GM12878 (cell line): Measurements from ENCODE around the gene C1orf198. TPM values are rescaled to one million over a fixed set of nuclear protein-coding genes. Genes with fewer than 3 reads are reported as not detected.

Source experiments
- ATAC-seq: fragments of 200-7000 bp; cut with Tn5 transposase; 3 replicates; pipeline ENCODE4 v1.9.1; 2020; ENCODE audit warnings: mild to moderate bottlenecking, moderate library complexity
- BruUV-seq: library from RNA; stranded (reverse); fragments of 400-500 nt; replicated peaks from 2 replicates; lab custom pipeline; 2021; lab: Mats Ljungman, UMichigan
- CTCF ChIA-PET: fragments of 300-600 bp; sonication (Branson Sonifier 250); formaldehyde crosslinking; extraction: SDS; loops from one replicate; lab custom pipeline; 2021; ENCODE audit warnings: inconsistent platforms; lab: Yijun Ruan, JAX
- POLR2A ChIA-PET: fragments of 350-600 bp; formaldehyde crosslinking; extraction: SDS; loops from one replicate; lab custom pipeline; 2021; ENCODE audit warnings: inconsistent platforms; lab: Charles Lee
- RAD21 ChIA-PET: fragments of 300-600 bp; sonication (Branson Sonifier 250); formaldehyde crosslinking; loops from one replicate; lab custom pipeline; 2023; ENCODE audit warnings: antibody characterized with exemption; ENCODE audit not compliant: unreplicated experiment; lab: Charles Lee
- SMC1A ChIA-PET: fragments of 300-600 bp; sonication (Branson Sonifier 250); formaldehyde crosslinking; loops from one replicate; lab custom pipeline; 2023; ENCODE audit not compliant: unreplicated experiment, uncharacterized antibody; lab: Charles Lee
- DNase-seq: peaks from one replicate; pipeline ENCODE4 v3.0.0-alpha.2; 2011; ENCODE audit warnings: low read depth, low spot score
- FAIRE-seq: peaks from 3 replicates; lab custom pipeline; 2011; peaks lifted over from hg19 to GRCh38; lab: Jason Lieb, UNC
- H2AFZ ChIP-seq: 2 replicates; pipeline ENCODE4 v1.6.0; 2011; ENCODE audit warnings: low read depth, low read length, control low read depth; ENCODE audit not compliant: control insufficient read depth
- H3K27ac ChIP-seq: 2 replicates; pipeline ENCODE4 v1.5.1; 2011; ENCODE audit warnings: control low read depth; ENCODE audit not compliant: control insufficient read depth, insufficient read depth
- H3K27me3 ChIP-seq, 2 experiments: replicated peaks in 1 of 2; 2 replicates each; pipeline versions ENCODE4 v1.6.0 to v1.6.1; 2011; ENCODE audit warnings: low read length in 1 of 2; ENCODE audit not compliant: control insufficient read depth in 2 of 2, insufficient read depth in 2 of 2
- H3K36me3 ChIP-seq, 2 experiments: 2 replicates each; pipeline ENCODE4 v1.5.1; 2011; ENCODE audit warnings: low read length in 1 of 2; ENCODE audit not compliant: control insufficient read depth in 2 of 2, insufficient read depth in 2 of 2
- H3K4me1 ChIP-seq: 2 replicates; pipeline ENCODE4 v1.6.1; 2011; ENCODE audit warnings: mild to moderate bottlenecking, low read length, moderate library complexity, mixed read lengths; ENCODE audit not compliant: control insufficient read depth, insufficient read depth
- H3K4me2 ChIP-seq: 2 replicates; pipeline ENCODE4 v1.6.0; 2011; ENCODE audit warnings: control low read depth; ENCODE audit not compliant: control insufficient read depth, insufficient read depth
- H3K4me3 ChIP-seq: fragments of 200-600 bp; sonication (generic); 2 replicates; pipeline ENCODE4 v1.5.1; 2016
- H3K79me2 ChIP-seq: 2 replicates; pipeline ENCODE4 v1.6.0; 2011; ENCODE audit warnings: low read length; ENCODE audit not compliant: control insufficient read depth, insufficient read depth
- H3K9ac ChIP-seq: 2 replicates; pipeline ENCODE4 v1.8.0; 2011; ENCODE audit warnings: low read length, control low read depth, mixed read lengths; ENCODE audit not compliant: control insufficient read depth, insufficient read depth
- H3K9me3 ChIP-seq: replicated peaks from 3 replicates; pipeline ENCODE4 v1.5.1; 2011; ENCODE audit warnings: mild to moderate bottlenecking, low read length; ENCODE audit not compliant: control insufficient read depth, insufficient read depth
- H4K20me1 ChIP-seq: 2 replicates; pipeline ENCODE4 v1.6.0; 2011; ENCODE audit not compliant: control insufficient read depth, insufficient read depth
- BMI1 ChIP-seq: fragments of 450-650 bp; IDR thresholded peaks from 2 replicates; pipeline ENCODE4 v1.6.1; 2016; ENCODE audit warnings: mild to moderate bottlenecking, moderate library complexity, borderline replicate concordance
- CBFB ChIP-seq: IDR thresholded peaks from 2 replicates; pipeline ENCODE4 v1.6.1; 2016; ENCODE audit warnings: antibody characterized with exemption, low read depth
- ELK1 ChIP-seq: IDR thresholded peaks from 2 replicates; pipeline ENCODE4 v1.6.1; 2012; ENCODE audit warnings: low read depth, low read length, improper control_type of control experiment
- EP300 ChIP-seq, 2 experiments: fragments of 150-350 bp in 1 of 2; IDR thresholded peaks; 2 replicates each; pipeline ENCODE4 v1.6.1; 2011 to 2012; ENCODE audit warnings: low read depth in 2 of 2, low read length in 2 of 2, borderline replicate concordance in 1 of 2, improper control_type of control experiment in 1 of 2, inconsistent platforms in 1 of 2; ENCODE audit not compliant: control insufficient read depth in 1 of 2
- GABPA ChIP-seq: IDR thresholded peaks from 2 replicates; pipeline ENCODE4 v1.6.1; 2014; ENCODE audit warnings: antibody characterized with exemption, low read depth, mild to moderate bottlenecking, inconsistent platforms
- HDGF ChIP-seq: fragments of 450-650 bp; IDR thresholded peaks from 2 replicates; pipeline ENCODE4 v1.6.1; 2016; ENCODE audit warnings: antibody characterized with exemption
- IKZF1 ChIP-seq: fragments of 450-650 bp; conservative IDR thresholded peaks from 2 replicates; pipeline ENCODE4 v1.6.1; 2017; ENCODE audit warnings: antibody characterized with exemption, mild to moderate bottlenecking
- RCOR1 ChIP-seq: conservative IDR thresholded peaks from 2 replicates; pipeline ENCODE4 v1.6.1; 2012; ENCODE audit warnings: low read depth, low read length, improper control_type of control experiment
- SMAD1 ChIP-seq: fragments of 450-650 bp; IDR thresholded peaks from 2 replicates; pipeline ENCODE4 v1.6.1; 2018; ENCODE audit warnings: mild to moderate bottlenecking, low read depth; ENCODE audit not compliant: partially characterized antibody
- TCF7 ChIP-seq: IDR thresholded peaks from 2 replicates; pipeline ENCODE4 v1.6.1; 2014; ENCODE audit warnings: antibody characterized with exemption, borderline replicate concordance
- USF1 ChIP-seq: IDR thresholded peaks from 2 replicates; pipeline ENCODE4 v1.6.1; 2011; ENCODE audit warnings: borderline replicate concordance, low read depth, mild to moderate bottlenecking, moderate library complexity, mixed read lengths, low read length; ENCODE audit not compliant: insufficient read depth; ENCODE audit errors: extremely low read length
- WGBS: methylation state at CpG from one replicate; pipeline ENCODE4 v1.1.6; 2016; ENCODE audit warnings: low lambda C conversion rate; ENCODE audit not compliant: insufficient replicate concordance, insufficient coverage; ENCODE audit errors: missing lambda C conversion rate; 5-methylcytosine and 5-hydroxymethylcytosine counted together
- in situ Hi-C: fragments of 300-500 bp; cut with MboI; formaldehyde crosslinking; loops from 9 replicates; pipeline ENCODE4 v1.14.3; 2018; ENCODE audit warnings: mixed read lengths
- intact Hi-C: fragments of 100-400 bp; cut with micrococcal nuclease; formaldehyde crosslinking; loops from one replicate; pipeline ENCODE4 v1.14.2; 2022; ENCODE audit not compliant: unreplicated experiment
- polyA plus RNA-seq, 11 experiments: library from polyadenylated mRNA; depleted of rRNA in 4 of 11; unstranded in 6 of 11; stranded (reverse) in 5 of 11; fragments of >200 nt; fragmentation: Nextera tagmentation in 4 of 11; fragmentation: Illumina TruSeq in 1 of 11; extraction: Ambion mirVana in 4 of 11; extraction: Trizol in 1 of 11; gene quantifications; 1 replicate in 1 of 11; 2 replicates in 10 of 11; pipeline versions ENCODE4 v1.2.1 to v1.2.3, GENCODE V29; 2011 to 2016; ENCODE audit warnings: inconsistent platforms in 2 of 11, missing spikeins in 2 of 11, low read depth in 1 of 11
- total RNA-seq, 4 experiments: library from RNA; depleted of rRNA in 3 of 4; stranded (reverse); fragments of >200 nt in 3 of 4; fragmentation: Illumina TruSeq in 1 of 4; extraction: Trizol in 1 of 4; gene quantifications; 2 replicates each; pipeline versions ENCODE4 v1.2.1 to v1.2.3, GENCODE V29; 2013 to 2021
- TF ChIP-seq, protein P1 (sequence below): IDR thresholded peaks from 2 replicates; pipeline ENCODE4 v1.6.1; 2012; ENCODE audit warnings: low read depth, low read length, improper control_type of control experiment
- TF ChIP-seq, protein P2 (sequence below): fragments of 450-650 bp; IDR thresholded peaks from 2 replicates; pipeline ENCODE4 v1.6.1; 2017; ENCODE audit warnings: borderline replicate concordance
- TF ChIP-seq, protein P3 (sequence below): IDR thresholded peaks from 2 replicates; pipeline ENCODE4 v1.6.1; 2011; ENCODE audit warnings: borderline replicate concordance, low read depth, mild to moderate bottlenecking, moderate library complexity, low read length; ENCODE audit not compliant: insufficient read depth, poor library complexity, severe bottlenecking

C1orf198 gene
- total and polyA plus RNA-seq, 10 of the 15 experiments (the other 5 are each of a cell fraction or from before 2014, with no cell fraction given): 0.16 to 2.8 (median 1.1) TPM

- TF ChIP-seq USF1 (no peak), BMI1 (no peak), CBFB (no peak)
- TF ChIP-seq, protein P1, sequence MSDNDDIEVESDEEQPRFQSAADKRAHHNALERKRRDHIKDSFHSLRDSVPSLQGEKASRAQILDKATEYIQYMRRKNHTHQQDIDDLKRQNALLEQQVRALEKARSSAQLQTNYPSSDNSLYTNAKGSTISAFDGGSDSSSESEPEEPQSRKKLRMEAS: no peak
- TF ChIP-seq, protein P2, sequence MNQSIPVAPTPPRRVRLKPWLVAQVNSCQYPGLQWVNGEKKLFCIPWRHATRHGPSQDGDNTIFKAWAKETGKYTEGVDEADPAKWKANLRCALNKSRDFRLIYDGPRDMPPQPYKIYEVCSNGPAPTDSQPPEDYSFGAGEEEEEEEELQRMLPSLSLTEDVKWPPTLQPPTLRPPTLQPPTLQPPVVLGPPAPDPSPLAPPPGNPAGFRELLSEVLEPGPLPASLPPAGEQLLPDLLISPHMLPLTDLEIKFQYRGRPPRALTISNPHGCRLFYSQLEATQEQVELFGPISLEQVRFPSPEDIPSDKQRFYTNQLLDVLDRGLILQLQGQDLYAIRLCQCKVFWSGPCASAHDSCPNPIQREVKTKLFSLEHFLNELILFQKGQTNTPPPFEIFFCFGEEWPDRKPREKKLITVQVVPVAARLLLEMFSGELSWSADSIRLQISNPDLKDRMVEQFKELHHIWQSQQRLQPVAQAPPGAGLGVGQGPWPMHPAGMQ: no peak
Measured at GRCh38 chr1:230808281-230808872, 59.9 kb downstream of the C1orf198 start (continued).

DNA sequence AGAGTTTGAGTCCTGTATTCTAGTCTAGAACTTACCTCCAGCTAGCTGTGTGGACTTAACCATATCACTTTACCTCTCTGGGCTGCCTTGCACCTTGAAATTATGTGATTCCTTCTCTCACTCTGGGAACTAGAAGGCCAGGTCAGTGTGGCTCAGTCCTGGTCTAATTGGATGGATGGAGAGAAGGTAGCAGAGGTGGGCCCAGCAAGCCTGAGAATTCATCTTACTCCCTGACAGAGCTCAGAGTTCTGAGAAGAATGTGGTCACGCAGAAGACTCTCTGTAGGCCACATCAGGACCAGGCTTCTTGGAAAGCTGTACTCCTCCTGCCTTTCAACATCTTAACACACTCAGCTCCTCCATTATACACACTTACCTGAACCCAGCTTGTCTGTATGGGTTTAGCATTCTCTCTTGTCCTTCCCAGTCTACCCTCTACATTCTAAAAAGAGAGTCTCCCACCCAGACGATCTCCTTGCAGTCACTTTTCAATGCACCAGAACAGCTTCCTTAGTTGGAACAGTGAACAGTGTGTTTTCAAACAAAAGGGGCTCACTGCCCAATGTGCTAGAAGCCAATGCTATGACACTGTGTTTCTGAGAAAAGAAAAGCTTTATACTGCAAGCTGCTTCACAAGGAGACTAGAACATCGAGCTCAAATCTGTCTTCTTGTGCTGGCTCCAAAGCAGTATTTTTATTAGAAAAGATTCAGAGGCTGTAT is 60.6 kb downstream of the C1orf198 start:
- ChIA-PET POLR2A (no interaction called here), RAD21 (no interaction called here), CTCF (interaction anchor here (1.8 kb wide), 1 partner anchor 26 kb away, joined by 3 read pairs; no protein-coding TSS in a partner anchor), SMC1A (no interaction called here)
- no peak overlapping the region for H3K27ac ChIP-seq
- WGBS: 40% methylated on average over 3 of the region's 3 CpGs
- H3K4me2 ChIP-seq: no peak overlapping the region
- no peaks in the 10 kb centered on the region for H3K36me3 ChIP-seq
- FAIRE-seq: no peak
- DNase-seq: no peak
- no peak for ATAC-seq
- H3K79me2 ChIP-seq: no peaks in the 10 kb centered on the region
- H3K9ac ChIP-seq: no peak overlapping the region
- no peaks in the 10 kb centered on the region for H3K4me1 ChIP-seq
- BruUV-seq: no TSS peak
- H3K9me3 ChIP-seq: no peaks in the 10 kb centered on the region
- no peak overlapping the region for H3K4me3 ChIP-seq
- intact Hi-C loops: no loop called here
- no peaks in the 10 kb centered on the region for H3K27me3 ChIP-seq
- H2AFZ ChIP-seq: no peak overlapping the region
- in situ Hi-C loops: no loop called here
- no peaks in the 10 kb centered on the region for H4K20me1 ChIP-seq
- TF ChIP-seq RCOR1 (no peak), TCF7 (no peak), IKZF1 (no peak), ELK1 (no peak), HDGF (no peak), GABPA (no peak), USF1 (no peak), EP300 (IDR thresholded peaks at IDR 0.05; ENCODE audit: borderline replicate concordance in 1 of 2, control insufficient read depth in 1 of 2, low read depth in 2 of 2, low read length in 2 of 2) (no peak), SMAD1 (no peak)
- TF ChIP-seq, protein P3, sequence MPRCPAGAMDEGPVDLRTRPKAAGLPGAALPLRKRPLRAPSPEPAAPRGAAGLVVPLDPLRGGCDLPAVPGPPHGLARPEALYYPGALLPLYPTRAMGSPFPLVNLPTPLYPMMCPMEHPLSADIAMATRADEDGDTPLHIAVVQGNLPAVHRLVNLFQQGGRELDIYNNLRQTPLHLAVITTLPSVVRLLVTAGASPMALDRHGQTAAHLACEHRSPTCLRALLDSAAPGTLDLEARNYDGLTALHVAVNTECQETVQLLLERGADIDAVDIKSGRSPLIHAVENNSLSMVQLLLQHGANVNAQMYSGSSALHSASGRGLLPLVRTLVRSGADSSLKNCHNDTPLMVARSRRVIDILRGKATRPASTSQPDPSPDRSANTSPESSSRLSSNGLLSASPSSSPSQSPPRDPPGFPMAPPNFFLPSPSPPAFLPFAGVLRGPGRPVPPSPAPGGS: no peak
